HEK293 (cell line): ENCODE data around the gene CAMK2D.

Source experiments
- CTCF ChIA-PET: fragments of 350-600 bp; formaldehyde crosslinking; extraction: SDS; loops from one replicate; lab custom pipeline; 2021; ENCODE audit warnings: antibody characterized with exemption; lab: Yijun Ruan, JAX
- POLR2A ChIA-PET: fragments of 300-600 bp; formaldehyde crosslinking; extraction: SDS; loops from one replicate; lab custom pipeline; 2020; ENCODE audit warnings: antibody characterized with exemption, inconsistent platforms; lab: Yijun Ruan, JAX
- H3K27ac ChIP-seq: fragments of 200-500 bp; sonication (Bioruptor generic); 2 replicates; pipeline ENCODE4 v1.5.1; 2014; ENCODE audit warnings: low read depth, low read length, control low read depth, inconsistent platforms; ENCODE audit errors: extremely low read depth
- H3K36me3 ChIP-seq, 2 experiments: fragments of 200-500 bp in 1 of 2; sonication (Bioruptor generic) in 1 of 2; 1 replicate in 1 of 2; 2 replicates in 1 of 2; pipeline ENCODE4 v1.5.1; 2014 to 2017; ENCODE audit warnings: inconsistent platforms in 2 of 2, low read length in 2 of 2; ENCODE audit not compliant: control insufficient read depth in 2 of 2, insufficient read depth in 1 of 2
- H3K4me1 ChIP-seq: fragments of 200-500 bp; sonication (Bioruptor generic); 2 replicates; pipeline ENCODE4 v1.5.1; 2014; ENCODE audit warnings: mild to moderate bottlenecking, low read length, inconsistent platforms; ENCODE audit not compliant: control insufficient read depth, insufficient read depth
- H3K4me3 ChIP-seq: 2 replicates; pipeline ENCODE4 v1.5.1; 2011; ENCODE audit warnings: low read depth, mild to moderate bottlenecking, control low read depth, low read length, moderate library complexity
- H3K9me3 ChIP-seq: fragments of 200-500 bp; sonication (Bioruptor generic); 2 replicates; pipeline ENCODE4 v1.5.1; 2014; ENCODE audit warnings: low read depth, low read length, inconsistent platforms; ENCODE audit not compliant: control insufficient read depth, insufficient read depth
- FEZF1 ChIP-seq: fragments of 450-650 bp; formaldehyde crosslinking; IDR thresholded peaks from 2 replicates; pipeline ENCODE4 v1.5.1; 2016; ENCODE audit warnings: missing biosample characterization, missing genetic modification characterization
- GLIS1 ChIP-seq: fragments of 450-650 bp; formaldehyde crosslinking; IDR thresholded peaks from 2 replicates; pipeline ENCODE4 v1.5.1; 2016; ENCODE audit warnings: missing biosample characterization, missing genetic modification characterization
- IKZF3 ChIP-seq: fragments of 450-650 bp; IDR thresholded peaks from 2 replicates; pipeline ENCODE4 v1.5.0; 2018; ENCODE audit warnings: missing biosample characterization, mild to moderate bottlenecking, missing genetic modification characterization, moderate library complexity
- KLF9 ChIP-seq: fragments of 450-650 bp; formaldehyde crosslinking; IDR thresholded peaks from 2 replicates; pipeline ENCODE4 v1.5.1; 2016; ENCODE audit warnings: missing biosample characterization, missing genetic modification characterization, low read depth
- OSR2 ChIP-seq: fragments of 450-650 bp; formaldehyde crosslinking; IDR thresholded peaks from 2 replicates; pipeline ENCODE4 v1.5.1; 2016; ENCODE audit warnings: missing biosample characterization, missing genetic modification characterization
- YY2 ChIP-seq: fragments of 450-650 bp; formaldehyde crosslinking; IDR thresholded peaks from 2 replicates; pipeline ENCODE4 v1.5.1; 2016; ENCODE audit warnings: missing biosample characterization, missing genetic modification characterization
- ZBTB17 ChIP-seq: fragments of 450-650 bp; formaldehyde crosslinking; IDR thresholded peaks from 2 replicates; pipeline ENCODE4 v1.5.1; 2016; ENCODE audit warnings: missing biosample characterization, missing genetic modification characterization
- ZEB2 ChIP-seq: fragments of 450-650 bp; formaldehyde crosslinking; IDR thresholded peaks from 2 replicates; pipeline ENCODE4 v1.5.1; 2016; ENCODE audit warnings: missing biosample characterization, missing genetic modification characterization
- ZFHX2 ChIP-seq: fragments of 450-650 bp; formaldehyde crosslinking; conservative IDR thresholded peaks from 2 replicates; pipeline ENCODE4 v1.5.1; 2016; ENCODE audit warnings: missing biosample characterization, missing genetic modification characterization
- ZNF10 ChIP-seq: fragments of 450-650 bp; formaldehyde crosslinking; IDR thresholded peaks from 2 replicates; pipeline ENCODE4 v1.5.1; 2017; ENCODE audit warnings: missing biosample characterization, missing genetic modification characterization
- ZNF202 ChIP-seq: fragments of 450-650 bp; formaldehyde crosslinking; IDR thresholded peaks from 2 replicates; pipeline ENCODE4 v1.5.1; 2016; ENCODE audit warnings: missing biosample characterization, missing genetic modification characterization, borderline replicate concordance
- ZNF548 ChIP-seq: fragments of 450-650 bp; formaldehyde crosslinking; IDR thresholded peaks from 2 replicates; pipeline ENCODE4 v1.5.1; 2016; ENCODE audit warnings: missing biosample characterization, missing genetic modification characterization
- ZNF596 ChIP-seq: fragments of 450-650 bp; IDR thresholded peaks from 2 replicates; pipeline ENCODE4 v1.5.0; 2018; ENCODE audit warnings: missing biosample characterization, mild to moderate bottlenecking, missing genetic modification characterization, moderate library complexity
- ZNF660 ChIP-seq: fragments of 450-650 bp; IDR thresholded peaks from 2 replicates; pipeline ENCODE4 v1.5.1; 2018; ENCODE audit warnings: missing biosample characterization, mild to moderate bottlenecking, missing genetic modification characterization
- ZNF843 ChIP-seq: fragments of 450-650 bp; formaldehyde crosslinking; IDR thresholded peaks from 2 replicates; pipeline ENCODE4 v1.5.1; 2016; ENCODE audit warnings: missing biosample characterization, missing genetic modification characterization
- TF ChIP-seq, protein P1 (sequence below): fragments of 450-650 bp; formaldehyde crosslinking; IDR thresholded peaks from 2 replicates; pipeline ENCODE4 v1.5.1; 2017; ENCODE audit warnings: missing biosample characterization, missing genetic modification characterization
- TF ChIP-seq, protein P2 (sequence below): fragments of 450-650 bp; formaldehyde crosslinking; IDR thresholded peaks from 2 replicates; pipeline ENCODE4 v1.5.1; 2016; ENCODE audit warnings: missing biosample characterization, missing genetic modification characterization
- TF ChIP-seq, protein P3 (sequence below): fragments of 450-650 bp; formaldehyde crosslinking; IDR thresholded peaks from 2 replicates; pipeline ENCODE4 v1.5.1; 2017; ENCODE audit warnings: missing biosample characterization, missing genetic modification characterization
- TF ChIP-seq, protein P4 (sequence below): fragments of 450-650 bp; formaldehyde crosslinking; IDR thresholded peaks from 2 replicates; pipeline ENCODE4 v1.5.1; 2016; ENCODE audit warnings: missing biosample characterization, missing genetic modification characterization

CAMK2D gene

DNA sequence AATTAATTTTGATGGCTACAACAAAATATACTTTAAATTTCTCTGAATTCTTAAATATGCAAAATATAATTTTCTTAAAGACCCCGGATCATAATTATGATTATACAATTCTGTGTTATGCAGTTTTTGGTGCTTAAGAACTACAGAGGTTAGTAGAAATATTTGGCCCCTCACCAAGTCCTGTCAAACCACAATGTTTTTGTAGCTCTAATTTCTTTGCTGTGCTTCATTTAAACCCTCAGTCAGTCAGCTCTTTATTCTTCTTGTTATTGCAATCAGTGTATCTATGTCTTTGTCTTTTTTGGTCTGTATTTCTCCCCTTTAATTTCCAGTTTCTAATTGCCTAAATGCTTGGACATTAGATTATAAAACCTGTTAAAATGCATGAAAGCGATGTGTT is 186.1 kb downstream of the CAMK2D start:
- CTCF ChIA-PET = no interaction called here
- Histone ChIP-seq H3K36me3 (no peaks in the 10 kb centered on the region), H3K27ac (no peak overlapping the region), H3K4me3 (no peak overlapping the region), H3K4me1 (peaks cover 14% of the 10 kb centered on the region)
- POLR2A ChIA-PET = no interaction called here
- TF ChIP-seq ZNF596 (tag by site-specific recombination) = 0 out of 2 replicates have a peak, but pooled peaks have one; percentile 19
- TF ChIP-seq, protein P1, sequence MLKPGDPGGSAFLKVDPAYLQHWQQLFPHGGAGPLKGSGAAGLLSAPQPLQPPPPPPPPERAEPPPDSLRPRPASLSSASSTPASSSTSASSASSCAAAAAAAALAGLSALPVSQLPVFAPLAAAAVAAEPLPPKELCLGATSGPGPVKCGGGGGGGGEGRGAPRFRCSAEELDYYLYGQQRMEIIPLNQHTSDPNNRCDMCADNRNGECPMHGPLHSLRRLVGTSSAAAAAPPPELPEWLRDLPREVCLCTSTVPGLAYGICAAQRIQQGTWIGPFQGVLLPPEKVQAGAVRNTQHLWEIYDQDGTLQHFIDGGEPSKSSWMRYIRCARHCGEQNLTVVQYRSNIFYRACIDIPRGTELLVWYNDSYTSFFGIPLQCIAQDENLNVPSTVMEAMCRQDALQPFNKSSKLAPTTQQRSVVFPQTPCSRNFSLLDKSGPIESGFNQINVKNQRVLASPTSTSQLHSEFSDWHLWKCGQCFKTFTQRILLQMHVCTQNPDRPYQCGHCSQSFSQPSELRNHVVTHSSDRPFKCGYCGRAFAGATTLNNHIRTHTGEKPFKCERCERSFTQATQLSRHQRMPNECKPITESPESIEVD (tag by site-specific recombination) = peak; percentile 47
- no peak for TF ChIP-seq ZNF548
- TF ChIP-seq, all 188 proteins: peak for 2
- no peaks in the 10 kb centered on the region for H3K9me3 ChIP-seq

DNA sequence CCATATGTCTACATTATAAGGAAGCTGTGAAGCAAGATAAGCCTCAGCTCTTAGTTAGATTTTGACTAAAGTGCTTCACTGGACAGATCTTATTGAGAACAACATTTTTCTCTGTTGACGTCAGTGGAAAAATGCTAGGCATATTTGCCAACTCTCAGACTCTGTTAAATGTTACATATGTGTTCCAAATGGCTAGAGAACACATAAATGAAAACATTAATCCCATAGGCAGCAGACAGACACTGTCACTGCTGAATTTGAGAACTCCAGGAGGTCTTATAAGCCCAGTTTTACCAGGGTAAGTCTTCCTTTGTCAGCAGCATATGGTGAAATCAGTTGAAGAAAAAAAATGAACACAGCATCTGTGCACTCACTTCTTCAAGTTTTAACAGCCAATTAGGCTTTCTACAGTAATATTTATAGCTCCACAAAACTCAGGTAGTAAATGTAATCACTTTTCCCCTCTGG is 186.9 kb downstream of the CAMK2D start:
- H3K4me3 ChIP-seq = no peak overlapping the region
- 0 out of 2 replicates have a peak overlapping the region, but pooled peaks have one; percentile 30 for H3K27ac ChIP-seq
- peaks cover 14% of the 10 kb centered on the region for H3K4me1 ChIP-seq
- H3K9me3 ChIP-seq = no peaks in the 10 kb centered on the region
- POLR2A ChIA-PET = no interaction called here
- no peaks in the 10 kb centered on the region for H3K36me3 ChIP-seq
- TF ChIP-seq OSR2 (tag by site-specific recombination) = peak; percentile 53
- 0 out of 2 replicates have a peak, but pooled peaks have one; percentile 30 for TF ChIP-seq ZEB2 (tag by site-specific recombination)
- TF ChIP-seq ZBTB17 (tag by site-specific recombination) = peak; percentile 30; the same call in 1 of the 2 replicates
- TF ChIP-seq, protein P2, sequence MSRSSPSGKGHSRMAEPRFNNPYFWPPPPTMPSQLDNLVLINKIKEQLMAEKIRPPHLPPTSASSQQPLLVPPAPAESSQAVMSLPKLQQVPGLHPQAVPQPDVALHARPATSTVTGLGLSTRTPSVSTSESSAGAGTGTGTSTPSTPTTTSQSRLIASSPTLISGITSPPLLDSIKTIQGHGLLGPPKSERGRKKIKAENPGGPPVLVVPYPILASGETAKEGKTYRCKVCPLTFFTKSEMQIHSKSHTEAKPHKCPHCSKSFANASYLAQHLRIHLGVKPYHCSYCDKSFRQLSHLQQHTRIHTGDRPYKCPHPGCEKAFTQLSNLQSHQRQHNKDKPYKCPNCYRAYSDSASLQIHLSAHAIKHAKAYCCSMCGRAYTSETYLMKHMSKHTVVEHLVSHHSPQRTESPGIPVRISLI (tag by site-specific recombination) = 0 out of 2 replicates have a peak, but pooled peaks have one; percentile 62
- TF ChIP-seq, protein P3, sequence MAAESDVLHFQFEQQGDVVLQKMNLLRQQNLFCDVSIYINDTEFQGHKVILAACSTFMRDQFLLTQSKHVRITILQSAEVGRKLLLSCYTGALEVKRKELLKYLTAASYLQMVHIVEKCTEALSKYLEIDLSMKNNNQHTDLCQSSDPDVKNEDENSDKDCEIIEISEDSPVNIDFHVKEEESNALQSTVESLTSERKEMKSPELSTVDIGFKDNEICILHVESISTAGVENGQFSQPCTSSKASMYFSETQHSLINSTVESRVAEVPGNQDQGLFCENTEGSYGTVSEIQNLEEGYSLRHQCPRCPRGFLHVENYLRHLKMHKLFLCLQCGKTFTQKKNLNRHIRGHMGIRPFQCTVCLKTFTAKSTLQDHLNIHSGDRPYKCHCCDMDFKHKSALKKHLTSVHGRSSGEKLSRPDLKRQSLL (tag by site-specific recombination) = no peak
- no peak for TF ChIP-seq ZFHX2 (tag by site-specific recombination)
- TF ChIP-seq, protein P4, sequence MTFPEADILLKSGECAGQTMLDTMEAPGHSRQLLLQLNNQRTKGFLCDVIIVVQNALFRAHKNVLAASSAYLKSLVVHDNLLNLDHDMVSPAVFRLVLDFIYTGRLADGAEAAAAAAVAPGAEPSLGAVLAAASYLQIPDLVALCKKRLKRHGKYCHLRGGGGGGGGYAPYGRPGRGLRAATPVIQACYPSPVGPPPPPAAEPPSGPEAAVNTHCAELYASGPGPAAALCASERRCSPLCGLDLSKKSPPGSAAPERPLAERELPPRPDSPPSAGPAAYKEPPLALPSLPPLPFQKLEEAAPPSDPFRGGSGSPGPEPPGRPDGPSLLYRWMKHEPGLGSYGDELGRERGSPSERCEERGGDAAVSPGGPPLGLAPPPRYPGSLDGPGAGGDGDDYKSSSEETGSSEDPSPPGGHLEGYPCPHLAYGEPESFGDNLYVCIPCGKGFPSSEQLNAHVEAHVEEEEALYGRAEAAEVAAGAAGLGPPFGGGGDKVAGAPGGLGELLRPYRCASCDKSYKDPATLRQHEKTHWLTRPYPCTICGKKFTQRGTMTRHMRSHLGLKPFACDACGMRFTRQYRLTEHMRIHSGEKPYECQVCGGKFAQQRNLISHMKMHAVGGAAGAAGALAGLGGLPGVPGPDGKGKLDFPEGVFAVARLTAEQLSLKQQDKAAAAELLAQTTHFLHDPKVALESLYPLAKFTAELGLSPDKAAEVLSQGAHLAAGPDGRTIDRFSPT (tag by site-specific recombination) = 0 out of 2 replicates have a peak, but pooled peaks have one; percentile 36
- TF ChIP-seq GLIS1 (tag by site-specific recombination) = peak; percentile 64
- 0 out of 2 replicates have a peak, but pooled peaks have one; percentile 26 for TF ChIP-seq ZNF660 (tag by site-specific recombination)
- TF ChIP-seq ZNF10 = 0 out of 2 replicates have a peak, but pooled peaks have one; percentile 16
- peak; percentile 57 for TF ChIP-seq IKZF3 (tag by site-specific recombination)
- no peak for TF ChIP-seq ZNF202 (tag by site-specific recombination)
- peak; percentile 82 for TF ChIP-seq FEZF1 (tag by site-specific recombination)
- TF ChIP-seq, protein P1 (tag by site-specific recombination) = peak; percentile 66
- no peak for TF ChIP-seq YY2
- no peak for TF ChIP-seq KLF9 (tag by site-specific recombination)
- TF ChIP-seq ZNF843 = peak; percentile 45; the same call in 1 of the 2 replicates
- CTCF ChIA-PET = no interaction called here
